ENCODE results near the gene CACNA1A. TPM values are rescaled to one million over a fixed set of nuclear protein-coding genes. Genes with fewer than 3 reads are reported as not detected.

CACNA1A gene
- polyA plus RNA-seq (2013, experiment 1 of 2): 0.07 TPM
- polyA plus RNA-seq (2013, experiment 2 of 2): 0.07 TPM

GRCh38 chr19:13506471-13506820 is at the start of gene CACNA1A:
CACNA1A (minus strand) TSS chr19:13506479; CDS start chr19:13506224, 255 bp downstream.
- peaks cover 10 to 60% of the 10 kb centered on the region in 2 experiments for H3K27me3 ChIP-seq (ENCODE audit: control insufficient read depth in 1 of 2, insufficient read depth in 1 of 2, low read length in 2 of 2)
- H3K23ac ChIP-seq (ENCODE audit: low read length in 2 of 2): no peak within 1 kb of the TSS
- no peak within 1 kb of the TSS for H3K4ac ChIP-seq (ENCODE audit: low read depth in 1 of 2, low read length in 2 of 2)
- H2BK15ac ChIP-seq (ENCODE audit: low read depth, poor library complexity, severe bottlenecking): no peak within 1 kb of the TSS
- H3K4me2 ChIP-seq (ENCODE audit: low read length, poor library complexity, severe bottlenecking): peak within 1 kb of the TSS; percentile 68
- H3K14ac ChIP-seq (ENCODE audit: low read length in 2 of 2): no peak within 1 kb of the TSS
- no peak within 1 kb of the TSS for H4K8ac ChIP-seq (ENCODE audit: low read length)
- DNase-seq: no peak
- peak within 1 kb of the TSS; percentile 42 to 92 for H3K4me3 ChIP-seq (ENCODE audit: insufficient read depth in 1 of 2, low read depth in 1 of 2, low read length in 2 of 2)
- no peak within 1 kb of the TSS for H2BK12ac ChIP-seq (ENCODE audit: low read length in 2 of 2)
- no peak within 1 kb of the TSS for H4K91ac ChIP-seq (ENCODE audit: low read length)
- no peak within 1 kb of the TSS for H3K27ac ChIP-seq (ENCODE audit: low read length, poor library complexity, severe bottlenecking)
- peaks cover 6% of the 10 kb centered on the region for H3K4me1 ChIP-seq (ENCODE audit: control insufficient read depth, insufficient read depth, low read depth, low read length)
- no peaks in the 10 kb centered on the region for H3K9me3 ChIP-seq (ENCODE audit: control insufficient read depth, low read length)
- 0% methylated on average over 6 of the region's 21 CpGs for WGBS
- H2AFZ ChIP-seq (ENCODE audit: low read depth, low read length): peak within 1 kb of the TSS; percentile 10
- no peak within 1 kb of the TSS for H2BK120ac ChIP-seq (ENCODE audit: low read depth, low read length)
- H2AK5ac ChIP-seq (ENCODE audit: low read length, severe bottlenecking): no peak within 1 kb of the TSS
- H3K18ac ChIP-seq (ENCODE audit: low read depth in 1 of 2, low read length in 2 of 2): no peak within 1 kb of the TSS
- peak within 1 kb of the TSS; percentile 84 for H3K9ac ChIP-seq (ENCODE audit: low read length)
- H3K79me1 ChIP-seq (replicated peaks; ENCODE audit: low read length, poor library complexity, severe bottlenecking): no peaks in the 10 kb centered on the region
- H3K36me3 ChIP-seq (ENCODE audit: control insufficient read depth in 1 of 2, insufficient read depth in 2 of 2, low read depth in 1 of 2, low read length in 2 of 2): peaks cover 0 to 11% of the 10 kb centered on the region in 2 experiments
- no peak within 1 kb of the TSS for H2BK5ac ChIP-seq (ENCODE audit: low read depth, low read length, poor library complexity, severe bottlenecking)

- Histone ChIP-seq H2BK120ac (ENCODE audit: low read depth, low read length) (no peak overlapping the region), H3K4me2 (ENCODE audit: low read length, poor library complexity, severe bottlenecking) (no peak overlapping the region), H3K14ac (ENCODE audit: low read length in 2 of 2) (no peak overlapping the region), H3K23ac (ENCODE audit: low read length in 2 of 2) (no peak overlapping the region), H3K79me1 (replicated peaks; ENCODE audit: low read length, poor library complexity, severe bottlenecking) (no peaks in the 10 kb centered on the region), H2BK15ac (ENCODE audit: low read depth, poor library complexity, severe bottlenecking) (no peak overlapping the region), H3K9me3 (ENCODE audit: control insufficient read depth, low read length) (no peaks in the 10 kb centered on the region), H2BK5ac (ENCODE audit: low read depth, low read length, poor library complexity, severe bottlenecking) (no peak overlapping the region), H3K36me3 (ENCODE audit: control insufficient read depth in 1 of 2, insufficient read depth in 2 of 2, low read depth in 1 of 2, low read length in 2 of 2) (no peaks in the 10 kb centered on the region), H3K4me3 (ENCODE audit: insufficient read depth in 1 of 2, low read depth in 1 of 2, low read length in 2 of 2) (no peak overlapping the region), H3K18ac (ENCODE audit: low read depth in 1 of 2, low read length in 2 of 2) (no peak overlapping the region), H4K91ac (ENCODE audit: low read length) (no peak overlapping the region), H2AK5ac (ENCODE audit: low read length, severe bottlenecking) (no peak overlapping the region), H3K4ac (ENCODE audit: low read depth in 1 of 2, low read length in 2 of 2) (no peak overlapping the region), H3K4me1 (ENCODE audit: control insufficient read depth, insufficient read depth, low read depth, low read length) (no peaks in the 10 kb centered on the region), H3K27me3 (ENCODE audit: control insufficient read depth in 1 of 2, insufficient read depth in 1 of 2, low read length in 2 of 2) (peaks cover 0 to 7% of the 10 kb centered on the region in 2 experiments), H2AFZ (ENCODE audit: low read depth, low read length) (no peak overlapping the region), H2BK12ac (ENCODE audit: low read length in 2 of 2) (no peak overlapping the region), H3K9ac (ENCODE audit: low read length) (no peak overlapping the region), H3K27ac (ENCODE audit: low read length, poor library complexity, severe bottlenecking) (no peak overlapping the region), H4K8ac (ENCODE audit: low read length) (no peak overlapping the region)
- 71% methylated on average over 8 of the region's 10 CpGs for WGBS
- DNase-seq: no peak
Measured at GRCh38 chr19:13554506-13555240, 48.4 kb upstream of the CACNA1A start.

GRCh38 chr19:13553880-13554400 is 47.7 kb upstream of the CACNA1A start:
- no peaks in the 10 kb centered on the region for H3K79me1 ChIP-seq (replicated peaks; ENCODE audit: low read length, poor library complexity, severe bottlenecking)
- H3K36me3 ChIP-seq (ENCODE audit: control insufficient read depth in 1 of 2, insufficient read depth in 2 of 2, low read depth in 1 of 2, low read length in 2 of 2): no peaks in the 10 kb centered on the region
- no peak overlapping the region for H2BK15ac ChIP-seq (ENCODE audit: low read depth, poor library complexity, severe bottlenecking)
- no peak overlapping the region for H3K27ac ChIP-seq (ENCODE audit: low read length, poor library complexity, severe bottlenecking)
- no peak overlapping the region for H2BK120ac ChIP-seq (ENCODE audit: low read depth, low read length)
- no peak overlapping the region for H4K91ac ChIP-seq (ENCODE audit: low read length)
- H3K27me3 ChIP-seq (ENCODE audit: control insufficient read depth in 1 of 2, insufficient read depth in 1 of 2, low read length in 2 of 2): peaks cover 0 to 7% of the 10 kb centered on the region in 2 experiments
- H3K9ac ChIP-seq (ENCODE audit: low read length): no peak overlapping the region
- no peak overlapping the region for H2BK5ac ChIP-seq (ENCODE audit: low read depth, low read length, poor library complexity, severe bottlenecking)
- H3K4me2 ChIP-seq (ENCODE audit: low read length, poor library complexity, severe bottlenecking): no peak overlapping the region
- no peak overlapping the region for H2BK12ac ChIP-seq (ENCODE audit: low read length in 2 of 2)
- H3K4ac ChIP-seq (ENCODE audit: low read depth in 1 of 2, low read length in 2 of 2): no peak overlapping the region
- H3K4me3 ChIP-seq (ENCODE audit: insufficient read depth in 1 of 2, low read depth in 1 of 2, low read length in 2 of 2): no peak overlapping the region
- DNase-seq: no peak
- WGBS: 94% methylated on average over 2 of the region's 2 CpGs
- H3K4me1 ChIP-seq (ENCODE audit: control insufficient read depth, insufficient read depth, low read depth, low read length): no peaks in the 10 kb centered on the region
- H3K9me3 ChIP-seq (ENCODE audit: control insufficient read depth, low read length): no peaks in the 10 kb centered on the region
- no peak overlapping the region for H2AK5ac ChIP-seq (ENCODE audit: low read length, severe bottlenecking)
- no peak overlapping the region for H2AFZ ChIP-seq (ENCODE audit: low read depth, low read length)
- H3K23ac ChIP-seq (ENCODE audit: low read length in 2 of 2): no peak overlapping the region
- H3K18ac ChIP-seq (ENCODE audit: low read depth in 1 of 2, low read length in 2 of 2): no peak overlapping the region
- H3K14ac ChIP-seq (ENCODE audit: low read length in 2 of 2): no peak overlapping the region
- H4K8ac ChIP-seq (ENCODE audit: low read length): no peak overlapping the region

DNA sequence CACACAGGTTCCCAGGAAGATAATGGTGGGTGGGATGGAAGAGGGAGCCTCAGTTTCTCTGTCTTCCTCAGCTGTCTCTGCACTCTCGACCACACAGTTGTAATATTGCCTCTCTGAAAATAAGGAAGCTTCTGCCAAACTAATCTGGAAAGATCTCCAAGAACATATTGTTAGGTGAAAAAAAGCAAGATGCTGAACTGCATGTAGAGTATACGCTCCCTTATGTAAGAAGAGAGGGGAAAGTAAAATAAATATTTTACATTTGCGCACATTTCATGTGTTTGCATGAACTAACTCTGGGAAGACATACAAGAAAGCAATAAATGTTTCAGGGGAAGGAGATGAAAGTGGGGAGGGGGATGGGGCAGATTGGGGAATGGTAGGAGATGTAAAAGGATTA is 41.9 kb upstream of the CACNA1A start:
- no peak overlapping the region for H3K4me3 ChIP-seq (ENCODE audit: insufficient read depth in 1 of 2, low read depth in 1 of 2, low read length in 2 of 2)
- H3K36me3 ChIP-seq (ENCODE audit: control insufficient read depth in 1 of 2, insufficient read depth in 2 of 2, low read depth in 1 of 2, low read length in 2 of 2): no peaks in the 10 kb centered on the region
- no peak overlapping the region for H3K23ac ChIP-seq (ENCODE audit: low read length in 2 of 2)
- H3K14ac ChIP-seq (ENCODE audit: low read length in 2 of 2): no peak overlapping the region
- H4K91ac ChIP-seq (ENCODE audit: low read length): no peak overlapping the region
- H3K27ac ChIP-seq (ENCODE audit: low read length, poor library complexity, severe bottlenecking): no peak overlapping the region
- no peak overlapping the region for H2BK12ac ChIP-seq (ENCODE audit: low read length in 2 of 2)
- H3K4ac ChIP-seq (ENCODE audit: low read depth in 1 of 2, low read length in 2 of 2): no peak overlapping the region
- H3K4me2 ChIP-seq (ENCODE audit: low read length, poor library complexity, severe bottlenecking): no peak overlapping the region
- no peak overlapping the region for H2AFZ ChIP-seq (ENCODE audit: low read depth, low read length)
- 93% methylated on average over 2 of the region's 3 CpGs for WGBS
- H3K4me1 ChIP-seq (ENCODE audit: control insufficient read depth, insufficient read depth, low read depth, low read length): no peaks in the 10 kb centered on the region
- H2BK15ac ChIP-seq (ENCODE audit: low read depth, poor library complexity, severe bottlenecking): no peak overlapping the region
- H2BK120ac ChIP-seq (ENCODE audit: low read depth, low read length): no peak overlapping the region
- H4K8ac ChIP-seq (ENCODE audit: low read length): no peak overlapping the region
- no peak overlapping the region for H2AK5ac ChIP-seq (ENCODE audit: low read length, severe bottlenecking)
- peaks cover 21% of the 10 kb centered on the region for H3K9me3 ChIP-seq (ENCODE audit: control insufficient read depth, low read length)
- H3K18ac ChIP-seq (ENCODE audit: low read depth in 1 of 2, low read length in 2 of 2): no peak overlapping the region
- H3K27me3 ChIP-seq (ENCODE audit: control insufficient read depth in 1 of 2, insufficient read depth in 1 of 2, low read length in 2 of 2): no peaks in the 10 kb centered on the region
- no peak overlapping the region for H3K9ac ChIP-seq (ENCODE audit: low read length)
- DNase-seq: no peak
- no peak overlapping the region for H2BK5ac ChIP-seq (ENCODE audit: low read depth, low read length, poor library complexity, severe bottlenecking)
- H3K79me1 ChIP-seq (replicated peaks; ENCODE audit: low read length, poor library complexity, severe bottlenecking): no peaks in the 10 kb centered on the region

All from mesenchymal stem cell (in vitro differentiated cells and primary cell).